Subcutaneous abdominal adipose tissue (tissue), 5 donors: ENCODE measurements around the gene SEMA3D.

Source experiments
- H3K27ac ChIP-seq: one replicate; pipeline ENCODE4 v1.7.0; 2013; ENCODE audit warnings: low read depth, mild to moderate bottlenecking, inconsistent platforms, low read length, moderate library complexity
- H3K27me3 ChIP-seq, 5 donors: one replicate each; pipeline ENCODE4 v1.7.0; 2013; ENCODE audit warnings: low read length in 5 of 5, inconsistent platforms in 1 of 5; ENCODE audit not compliant: control insufficient read depth in 5 of 5, insufficient read depth in 4 of 5
- H3K36me3 ChIP-seq, 5 donors: one replicate each; pipeline ENCODE4 v1.7.0; 2013; ENCODE audit warnings: low read length in 5 of 5; ENCODE audit not compliant: control insufficient read depth in 5 of 5, insufficient read depth in 5 of 5
- H3K4me1 ChIP-seq, 5 donors: one replicate each; pipeline ENCODE4 v1.7.0; 2013; ENCODE audit warnings: low read length in 5 of 5, mild to moderate bottlenecking in 3 of 5, moderate library complexity in 1 of 5; ENCODE audit not compliant: control insufficient read depth in 5 of 5, insufficient read depth in 5 of 5
- H3K4me3 ChIP-seq, 5 donors: one replicate each; pipeline ENCODE4 v1.7.0; 2013; ENCODE audit warnings: low read length in 5 of 5, low read depth in 1 of 5
- H3K9ac ChIP-seq, 5 donors: one replicate each; pipeline ENCODE4 v1.7.0; 2013; ENCODE audit warnings: low read length in 5 of 5, mild to moderate bottlenecking in 4 of 5, moderate library complexity in 3 of 5
- H3K9me3 ChIP-seq, 5 donors: one replicate each; pipeline ENCODE4 v1.7.0; 2013; ENCODE audit warnings: low read length in 5 of 5; ENCODE audit not compliant: control insufficient read depth in 5 of 5
- donor health status: healthy.
- donor health status: healthy.
- donor health status: healthy.
- donor health status: healthy.
- donor health status: healthy.

The SEMA3D gene

DNA sequence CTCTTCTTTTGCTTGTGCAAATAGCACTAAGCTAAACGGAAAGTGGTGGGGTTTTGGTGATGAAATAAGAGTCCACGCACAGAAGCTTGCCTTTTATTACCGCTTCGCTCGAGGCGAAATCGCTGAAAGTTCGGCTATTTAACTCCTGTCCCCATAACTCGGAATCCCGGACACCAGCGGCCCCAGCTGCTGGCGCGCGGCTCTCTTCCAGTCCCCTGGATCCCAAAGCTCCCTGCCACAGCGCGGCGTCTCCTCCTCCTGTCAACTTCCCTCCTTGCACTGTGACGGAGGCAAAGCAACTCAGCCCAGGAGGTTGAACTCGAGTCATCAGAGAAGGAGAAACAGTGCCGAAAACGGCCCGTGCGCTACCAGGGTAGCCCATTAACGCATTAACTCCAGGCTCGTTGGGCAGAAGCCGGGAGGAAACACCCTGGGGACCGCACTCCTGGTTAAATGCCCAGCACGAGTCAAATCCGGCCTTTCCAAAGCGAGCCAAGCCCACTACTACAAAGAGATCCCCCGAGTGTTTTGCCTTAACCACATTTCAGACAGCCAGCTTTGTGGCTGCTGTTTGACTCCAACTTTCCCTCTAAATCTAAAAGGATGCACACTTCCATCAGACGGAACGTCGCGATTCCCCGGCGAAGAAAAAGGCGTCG, 1.3 kb downstream of the SEMA3D start:
- Histone ChIP-seq H3K4me3 (peak overlapping the region; percentile 67 to 86 (median 74)), H3K9ac (peak overlapping the region in 2 of 5 donors; percentile 31 to 32), H3K27ac (peak overlapping the region; percentile 31)

DNA sequence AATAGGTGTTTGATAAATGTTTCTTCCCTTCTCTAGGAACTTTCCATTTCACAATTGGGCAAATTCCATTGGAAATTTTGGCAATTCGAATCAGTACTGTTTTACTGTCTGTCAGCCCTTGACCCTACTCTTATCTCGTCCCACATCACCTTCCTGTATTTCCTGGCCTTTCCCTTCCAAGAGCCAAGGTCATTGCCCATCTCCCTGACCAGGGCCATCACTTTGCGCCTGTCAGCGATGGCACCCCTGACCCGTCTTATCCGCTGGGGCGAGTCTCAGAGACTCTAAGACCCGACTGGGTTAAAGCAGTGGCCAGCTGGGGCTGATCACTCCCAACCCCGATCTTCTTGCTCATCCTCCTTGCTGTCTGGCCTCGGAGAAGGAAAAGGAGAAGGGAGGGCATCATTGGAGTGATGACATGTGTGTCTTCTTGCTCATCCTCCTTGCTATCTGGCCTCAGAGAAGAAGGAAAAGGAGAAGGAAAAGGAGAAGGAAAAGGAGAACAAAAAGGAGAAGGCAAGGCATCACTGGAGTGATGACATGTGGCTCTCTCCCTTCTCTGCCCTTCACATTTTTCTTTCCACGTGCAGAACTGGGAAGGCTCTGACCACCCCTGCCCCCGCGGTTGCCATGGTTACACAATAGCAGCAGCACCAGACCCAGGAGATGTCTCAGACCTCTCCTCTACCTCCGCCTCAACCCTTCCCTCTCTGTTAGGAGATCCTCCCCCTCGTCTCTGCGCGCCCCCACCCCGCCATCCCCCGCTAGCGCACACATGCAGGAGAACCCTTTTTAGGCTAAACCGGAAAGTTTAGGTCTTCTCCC, 2.0 kb downstream of the SEMA3D start:
- Histone ChIP-seq H3K27ac (no peak overlapping the region), H3K9ac (peak overlapping the region in 1 of 5 donors; percentile 31), H3K4me1 (peaks cover 0 to 23% (median 22%) of the 10 kb centered on the region in 5 donors), H3K36me3 (no peaks in the 10 kb centered on the region), H3K9me3 (no peaks in the 10 kb centered on the region), H3K4me3 (peak overlapping the region; percentile 67 to 86 (median 74)), H3K27me3 (peaks cover 2 to 16% (median 10%) of the 10 kb centered on the region in 5 donors)

More for the DNA sequence above, 1.3 kb downstream of the SEMA3D start:
- H3K27me3 ChIP-seq: peaks cover 2 to 16% (median 10%) of the 10 kb centered on the region in 5 donors
- H3K9me3 ChIP-seq: no peaks in the 10 kb centered on the region
- H3K36me3 ChIP-seq: no peaks in the 10 kb centered on the region
- H3K4me1 ChIP-seq: peaks cover 0 to 23% (median 22%) of the 10 kb centered on the region in 5 donors

- no peak overlapping the region for H3K27ac ChIP-seq
- H3K9me3 ChIP-seq: peaks cover 0 to 10% (median 5%) of the 10 kb centered on the region in 5 donors
- peaks cover 2 to 16% (median 10%) of the 10 kb centered on the region in 5 donors for H3K27me3 ChIP-seq
- no peak overlapping the region for H3K9ac ChIP-seq
- no peaks in the 10 kb centered on the region for H3K36me3 ChIP-seq
- H3K4me3 ChIP-seq: no peak overlapping the region
- peaks cover 0 to 23% (median 22%) of the 10 kb centered on the region in 5 donors for H3K4me1 ChIP-seq
Observed at GRCh38 chr7:85183296-85183695, 3.6 kb downstream of the SEMA3D start.

DNA sequence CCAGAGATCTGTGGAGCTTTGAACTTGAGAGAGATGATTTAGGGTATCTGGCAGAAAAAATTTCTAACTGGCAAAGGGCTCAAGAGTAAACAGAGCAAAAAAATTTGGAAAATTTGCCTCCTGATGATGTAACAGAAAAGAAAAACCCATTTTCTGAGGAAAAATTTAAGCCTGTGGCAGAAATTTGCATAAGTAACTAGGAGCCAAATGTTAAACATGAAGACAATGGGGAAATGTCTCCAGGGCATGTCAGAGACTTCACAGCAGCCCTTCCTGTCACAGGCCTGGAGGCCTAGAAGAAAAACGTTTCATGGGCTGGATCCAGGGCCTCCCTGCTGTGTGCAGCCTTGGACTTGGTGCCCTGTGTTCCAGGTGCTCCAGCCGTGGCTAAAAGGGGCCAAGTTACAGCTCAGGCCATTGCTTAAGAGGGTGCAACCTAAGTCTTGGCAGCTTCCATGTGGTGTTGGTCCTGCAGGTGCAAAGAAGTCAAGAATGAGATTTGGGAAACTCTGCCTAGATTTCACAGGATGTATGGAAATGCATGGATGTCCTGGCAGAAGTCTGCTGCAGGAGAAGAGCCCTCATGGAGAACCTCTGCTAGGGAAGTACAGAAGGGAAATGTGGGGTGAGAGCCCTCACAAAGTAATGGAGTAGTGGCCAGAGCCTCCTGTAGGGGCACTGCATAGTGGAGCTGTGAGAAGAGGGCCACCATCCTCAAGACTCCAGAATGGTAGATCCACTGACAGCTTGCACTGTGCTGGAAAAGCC, 8.1 kb downstream of the SEMA3D start:
- H3K27me3 ChIP-seq: no peaks in the 10 kb centered on the region
- no peak overlapping the region for H3K4me3 ChIP-seq
- no peak overlapping the region for H3K9ac ChIP-seq
- H3K27ac ChIP-seq: no peak overlapping the region
- peaks cover 0 to 10% (median 5%) of the 10 kb centered on the region in 5 donors for H3K9me3 ChIP-seq
- H3K4me1 ChIP-seq: no peaks in the 10 kb centered on the region
- H3K36me3 ChIP-seq: no peaks in the 10 kb centered on the region

- no peaks in the 10 kb centered on the region for H3K4me1 ChIP-seq
- peaks cover 0 to 10% (median 5%) of the 10 kb centered on the region in 5 donors for H3K9me3 ChIP-seq
- no peak overlapping the region for H3K27ac ChIP-seq
- no peak overlapping the region for H3K4me3 ChIP-seq
- H3K36me3 ChIP-seq: no peaks in the 10 kb centered on the region
- no peak overlapping the region for H3K9ac ChIP-seq
- no peaks in the 10 kb centered on the region for H3K27me3 ChIP-seq
Observed at GRCh38 chr7:85177316-85177715, 9.5 kb downstream of the SEMA3D start.

DNA sequence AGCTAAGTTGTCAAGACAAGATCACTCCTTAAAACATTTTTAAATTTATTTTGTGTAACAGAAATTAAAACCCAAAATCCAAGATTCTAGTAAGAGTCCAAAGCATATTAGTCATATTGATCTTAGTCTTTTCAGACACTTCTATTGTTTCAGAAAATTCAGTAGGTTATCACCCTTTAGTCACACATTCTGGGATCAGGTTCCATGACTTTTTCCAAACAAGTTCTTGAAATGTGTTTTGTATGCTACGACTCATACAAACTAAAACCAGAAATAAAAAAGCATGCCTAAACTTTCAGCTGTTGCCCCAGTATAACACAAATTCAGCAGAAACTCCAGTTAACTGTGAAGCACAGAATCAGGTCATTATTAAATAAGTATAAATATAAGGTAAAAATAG, 10.7 kb downstream of the SEMA3D start:
- Histone ChIP-seq H3K9me3 (peaks cover 0 to 10% (median 5%) of the 10 kb centered on the region in 5 donors), H3K36me3 (no peaks in the 10 kb centered on the region), H3K9ac (no peak overlapping the region), H3K4me1 (no peaks in the 10 kb centered on the region), H3K27ac (no peak overlapping the region), H3K4me3 (no peak overlapping the region), H3K27me3 (no peaks in the 10 kb centered on the region)

DNA sequence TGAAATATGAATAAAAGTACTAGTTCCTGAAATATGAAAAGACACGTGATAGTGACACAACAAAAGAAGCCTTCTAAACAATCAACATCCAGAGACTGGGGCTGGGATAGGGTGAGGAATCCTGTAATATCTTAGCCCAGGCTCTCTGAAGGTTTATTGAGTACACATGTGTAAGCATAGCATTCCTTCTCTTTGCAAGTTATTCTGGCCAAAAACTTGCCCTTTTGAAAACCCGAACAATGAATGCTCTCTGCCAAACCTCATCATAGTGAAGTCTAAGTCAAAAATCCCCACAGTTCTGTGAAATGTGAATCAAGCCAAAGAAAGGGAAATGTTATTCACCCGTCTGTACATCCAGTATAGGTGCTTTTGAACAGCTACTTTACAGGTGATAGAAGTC, 11.6 kb downstream of the SEMA3D start:
- Histone ChIP-seq H3K9me3 (peaks cover 0 to 10% (median 5%) of the 10 kb centered on the region in 5 donors), H3K9ac (no peak overlapping the region), H3K27ac (no peak overlapping the region), H3K4me3 (no peak overlapping the region), H3K4me1 (no peaks in the 10 kb centered on the region), H3K36me3 (no peaks in the 10 kb centered on the region), H3K27me3 (no peaks in the 10 kb centered on the region)

DNA sequence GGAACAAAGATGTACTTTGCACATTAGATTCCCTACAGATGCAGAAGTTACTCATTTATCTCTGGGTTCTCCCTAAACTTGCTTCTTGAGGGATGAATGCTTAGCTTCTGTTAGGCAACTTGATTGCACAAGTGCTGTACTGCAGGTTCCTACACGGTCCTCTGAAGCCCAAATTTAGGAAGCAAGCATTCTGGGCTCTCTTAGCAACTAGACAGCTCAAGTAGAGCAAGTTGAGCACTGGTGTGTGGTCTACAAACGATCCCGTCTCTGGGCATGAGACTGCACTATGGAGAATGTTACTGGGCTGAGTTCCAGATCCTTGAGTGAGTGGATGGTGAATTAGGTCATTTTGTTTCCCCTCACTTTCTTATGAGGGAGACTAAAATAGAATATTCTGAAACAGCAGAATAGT, 14.3 kb downstream of the SEMA3D start:
- Histone ChIP-seq H3K27ac (no peak overlapping the region), H3K9me3 (no peaks in the 10 kb centered on the region), H3K4me3 (no peak overlapping the region), H3K27me3 (no peaks in the 10 kb centered on the region), H3K36me3 (no peaks in the 10 kb centered on the region), H3K9ac (no peak overlapping the region), H3K4me1 (no peaks in the 10 kb centered on the region)

GRCh38 chr7:85167636-85168035, 19.2 kb downstream of the SEMA3D start:
- no peak overlapping the region for H3K9ac ChIP-seq
- H3K27me3 ChIP-seq: no peaks in the 10 kb centered on the region
- H3K9me3 ChIP-seq: no peaks in the 10 kb centered on the region
- no peak overlapping the region for H3K4me3 ChIP-seq
- no peaks in the 10 kb centered on the region for H3K4me1 ChIP-seq
- H3K27ac ChIP-seq: no peak overlapping the region
- no peaks in the 10 kb centered on the region for H3K36me3 ChIP-seq
